Cortex of kidney (tissue), 1 donor: ENCODE measurements around the gene ARID4B.
"Not testable (repeated sequence)": the region's sequence is repeated elsewhere in the genome, so short reads cannot be mapped to it uniquely, and the experiment has no call there.

ENCODE experiments used
- DNase-seq: peaks from one replicate; lab custom pipeline; 2025; lab: John Stamatoyannopoulos, UW

ARID4B gene

GRCh38 chr1:235328271-235329138 lies 526 bp upstream of the ARID4B start, which contains the start of gene GGPS1:
TSS of gene GGPS1 (plus strand) at chr1:235328570. CDS start at chr1:235335265, 6,695 bp downstream.
- DNase-seq, result peak; percentile 41

GRCh38 chr1:235326719-235327558 lies 1.0 kb downstream of the ARID4B start:
- no peak for DNase-seq

- DNase-seq, result no peak
Measured at GRCh38 chr1:235325854-235326253, 2.1 kb downstream of the ARID4B start.

GRCh38 chr1:235325139-235325538 lies 2.8 kb downstream of the ARID4B start:
- no peak for DNase-seq

- DNase-seq, result no peak
Measured at GRCh38 chr1:235324296-235324695, 3.7 kb downstream of the ARID4B start.

- no peak for DNase-seq
Measured at GRCh38 chr1:235320521-235321179, 7.3 kb downstream of the ARID4B start.

GRCh38 chr1:235319255-235319654 lies 8.7 kb downstream of the ARID4B start:
- no peak for DNase-seq

- DNase-seq, result no peak
Measured at GRCh38 chr1:235317168-235317567, 10.8 kb downstream of the ARID4B start.

GRCh38 chr1:235315735-235316134 lies 12.2 kb downstream of the ARID4B start:
- DNase-seq, result no peak

GRCh38 chr1:235315173-235315572 lies 12.8 kb downstream of the ARID4B start:
- DNase-seq, result no peak

GRCh38 chr1:235313931-235314678 lies 13.9 kb downstream of the ARID4B start:
- no peak for DNase-seq

- DNase-seq, result no peak
Measured at GRCh38 chr1:235313262-235313661, 14.7 kb downstream of the ARID4B start.

GRCh38 chr1:235309206-235309605 lies 18.8 kb downstream of the ARID4B start:
- not testable (repeated sequence) for DNase-seq

- no peak for DNase-seq
Measured at GRCh38 chr1:235307158-235308124, 20.5 kb downstream of the ARID4B start.

GRCh38 chr1:235304549-235305451 lies 23.2 kb downstream of the ARID4B start:
- no peak for DNase-seq

- no peak for DNase-seq
Measured at GRCh38 chr1:235302143-235302542, 25.8 kb downstream of the ARID4B start.

- no peak for DNase-seq
Measured at GRCh38 chr1:235299169-235299858, 28.7 kb downstream of the ARID4B start.

GRCh38 chr1:235298758-235299157 lies 29.2 kb downstream of the ARID4B start:
- DNase-seq, result no peak

GRCh38 chr1:235297579-235297978 lies 30.4 kb downstream of the ARID4B start:
- no peak for DNase-seq
